ENCODE measurements around the gene ABHD2. TPM values are rescaled to one million over a fixed set of nuclear protein-coding genes. Genes with fewer than 3 reads are reported as not detected.

Gene ABHD2
- total and polyA plus RNA-seq, 2 donors (not counting 3 experiments of a cell fraction or from before 2014, with no cell fraction given): 14.0 to 62.2 TPM

DNA sequence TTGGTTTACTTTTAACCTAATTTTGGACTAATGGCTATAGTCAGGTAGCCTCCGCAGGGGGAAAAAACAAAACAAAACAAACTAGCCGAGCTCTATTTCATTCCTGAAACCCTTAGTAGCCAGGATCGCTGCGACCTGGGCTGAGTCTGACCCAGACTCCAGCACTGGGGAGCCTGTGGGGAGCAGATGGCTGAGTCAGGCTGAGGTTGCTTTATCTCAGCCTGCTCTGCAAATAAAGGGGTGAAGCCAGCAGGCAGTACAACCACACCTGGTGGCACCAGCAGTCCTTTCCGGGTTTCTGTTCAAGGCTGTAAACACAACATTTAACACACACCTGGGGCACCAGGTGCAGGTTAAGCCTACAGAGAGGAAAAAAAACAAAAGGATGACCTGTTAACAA lies 27.3 kb downstream of the ABHD2 start:
- intact Hi-C loops (cut with micrococcal nuclease) (no loop called here), dilution Hi-C loops (cut with MboI; ENCODE audit: extremely low pct_ligation_motif_present, low sequenced_read_pairs) (no loop called here)
- H3K9me1 ChIP-seq (replicated peaks; ENCODE audit: control insufficient read depth, extremely low read depth, insufficient read depth, low read length): no peaks in the 10 kb centered on the region
- H3K27me3 ChIP-seq (ENCODE audit: control insufficient read depth in 2 of 2, insufficient read depth in 2 of 2, low read length in 2 of 2): no peaks in the 10 kb centered on the region
- no peak overlapping the region for H3K27ac ChIP-seq (ENCODE audit: insufficient read depth, low read depth, low read length)
- DNase-seq (ENCODE audit: low read depth, low spot score) (no peak), FAIRE-seq (no peak)
- H2AFZ ChIP-seq (ENCODE audit: low read depth, low read length): no peak overlapping the region
- H3K79me2 ChIP-seq (ENCODE audit: control insufficient read depth, insufficient read depth, low read length): no peaks in the 10 kb centered on the region
- peaks cover 34% of the 10 kb centered on the region for H3K4me1 ChIP-seq (ENCODE audit: control insufficient read depth, extremely low read depth, insufficient read depth, low read length)
- ChIA-PET POLR2A (no interaction called here), CTCF (interaction anchor here (1.3 to 4.2 kb wide), 9 partner anchors 11 to 62 kb away, joined by 3 to 14 read pairs (median 7); no protein-coding TSS in a partner anchor)
- no TSS peak for BruUV-seq (replicated peaks)
- TF ChIP-seq MYC (IDR thresholded peaks at IDR 0.05; ENCODE audit: low read depth, low read length): no peak
- no peak for TF ChIP-seq JUN (IDR thresholded peaks at IDR 0.05; ENCODE audit: borderline replicate concordance, insufficient read depth, insufficient read length, low read depth)
- TF ChIP-seq FOS (IDR thresholded peaks at IDR 0.05; ENCODE audit: borderline replicate concordance, insufficient read depth, low read length): no peak
- no peak for TF ChIP-seq GATA2 (IDR thresholded peaks at IDR 0.05; ENCODE audit: insufficient read depth, insufficient read length, low read depth, low read length)
- no peak for TF ChIP-seq POLR2AphosphoS5 (IDR thresholded peaks at IDR 0.05; ENCODE audit: insufficient read depth, low read depth, low read length)
- TF ChIP-seq CTCF (IDR thresholded peaks at IDR 0.05; ENCODE audit: extremely low read depth in 1 of 2, insufficient read depth in 1 of 2, low read depth in 1 of 2, low read length in 2 of 2): no peak
- no peak for TF ChIP-seq POLR2A (IDR thresholded peaks at IDR 0.05; ENCODE audit: low read depth, low read length)
- TF ChIP-seq MAX (IDR thresholded peaks at IDR 0.05; ENCODE audit: insufficient read depth, insufficient read length): no peak
- TF ChIP-seq EZH2 (IDR thresholded peaks at IDR 0.05; ENCODE audit: borderline replicate concordance, low read depth, low read length, severe bottlenecking): no peak
- no peaks in the 10 kb centered on the region for H3K9me3 ChIP-seq (replicated peaks; ENCODE audit: control insufficient read depth, insufficient read depth, low read length)
- no peak overlapping the region for H3K4me3 ChIP-seq (replicated peaks in 1 of 3; ENCODE audit: insufficient read depth in 1 of 3, low read depth in 1 of 3, low read length in 3 of 3)
- H4K20me1 ChIP-seq (replicated peaks; ENCODE audit: control insufficient read depth, extremely low read depth, insufficient read depth, low read length): no peaks in the 10 kb centered on the region
- H3K4me2 ChIP-seq (ENCODE audit: insufficient read depth, low read length): no peak overlapping the region
- no peak overlapping the region for H3K9ac ChIP-seq (replicated peaks; ENCODE audit: extremely low read depth, insufficient read depth, low read length)
- H3K36me3 ChIP-seq (ENCODE audit: control insufficient read depth in 2 of 2, extremely low read depth in 1 of 2, insufficient read depth in 2 of 2, low read length in 2 of 2): peaks cover 4% of the 10 kb centered on the region in 2 experiments

Measured in endothelial cell of umbilical vein (primary cell).